HG02763 (cell line): ENCODE measurements around the gene SLC2A1.

Experiments used
- ATAC-seq: cut with Tn5 transposase; IDR thresholded peaks from one replicate; pipeline ENCODE4 v1.9.1; 2021; ENCODE audit warnings: mild to moderate bottlenecking, moderate library complexity; ENCODE audit not compliant: unreplicated experiment

SLC2A1 gene

DNA sequence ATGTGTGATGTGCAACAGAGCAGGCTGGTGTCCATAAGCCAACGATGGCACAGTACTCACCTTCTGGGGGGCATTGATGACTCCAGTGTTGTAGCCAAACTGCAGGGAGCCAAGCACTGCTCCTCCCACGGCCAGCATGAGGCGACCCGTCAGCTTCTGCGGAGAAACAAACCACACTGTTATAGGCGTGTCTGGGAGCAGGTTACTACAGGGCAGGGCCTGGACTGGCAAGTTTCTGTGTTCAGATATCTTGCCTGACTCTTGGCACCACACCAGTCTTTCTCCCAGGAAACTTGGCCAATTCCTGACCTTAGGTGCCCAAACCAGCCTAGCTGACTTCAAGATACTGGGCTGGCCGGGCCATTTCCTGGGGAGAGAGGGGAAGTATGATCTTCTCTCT lies 15.5 kb downstream of the SLC2A1 start:
- ATAC-seq: no peak

DNA sequence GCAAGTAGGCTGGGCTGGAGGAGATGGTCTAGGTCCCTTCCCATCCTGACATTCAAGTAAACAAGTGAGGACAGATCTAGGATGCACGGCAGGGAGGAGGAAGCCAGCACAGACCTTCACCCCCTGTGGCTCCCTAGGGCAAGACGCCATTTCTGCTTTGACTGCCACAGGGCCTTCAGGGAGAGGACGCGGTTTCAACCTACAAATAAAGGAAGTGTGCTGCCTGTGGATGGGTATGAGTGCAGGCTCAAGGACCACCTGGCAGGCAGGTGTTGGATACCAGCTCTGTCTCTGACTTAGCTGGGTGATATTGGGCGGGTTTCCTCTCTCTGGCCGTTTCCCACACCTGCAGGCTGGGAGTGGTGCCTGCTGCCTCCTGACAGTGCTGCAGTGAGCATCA lies 16.2 kb downstream of the SLC2A1 start:
- ATAC-seq: no peak

DNA sequence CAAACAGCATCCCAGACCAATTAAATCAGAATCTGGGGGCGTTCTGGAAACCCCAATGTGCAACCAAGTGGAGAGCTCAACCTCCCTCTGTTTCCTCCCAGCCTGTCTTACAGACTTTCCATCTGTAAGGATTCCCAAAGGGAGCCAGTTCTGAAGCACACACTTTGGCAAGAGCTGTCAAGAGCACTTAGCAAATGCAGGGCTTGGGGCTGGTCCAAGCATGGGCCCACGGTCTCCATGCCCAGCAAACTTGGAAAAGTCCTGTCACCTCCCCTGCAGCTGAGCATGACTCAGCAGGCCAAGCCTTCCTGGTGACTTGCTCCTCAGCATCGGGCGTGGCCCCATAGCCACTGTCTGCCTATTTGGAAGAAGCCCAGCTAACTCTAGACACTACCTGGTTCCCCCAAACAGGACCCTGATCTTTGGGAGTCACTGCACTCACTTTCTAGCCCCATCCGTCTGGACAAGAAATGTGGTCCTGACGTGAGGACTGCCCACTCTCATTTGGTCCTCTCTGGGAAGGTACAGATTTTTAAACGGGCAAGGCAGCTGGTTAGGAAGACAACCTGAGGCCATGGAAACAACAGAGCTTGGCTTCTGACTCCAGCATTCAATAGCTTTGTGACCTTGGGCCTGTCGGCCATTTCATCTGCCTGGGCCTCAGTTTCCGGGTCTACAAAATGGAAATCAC lies 16.9 kb downstream of the SLC2A1 start:
- ATAC-seq: no peak

DNA sequence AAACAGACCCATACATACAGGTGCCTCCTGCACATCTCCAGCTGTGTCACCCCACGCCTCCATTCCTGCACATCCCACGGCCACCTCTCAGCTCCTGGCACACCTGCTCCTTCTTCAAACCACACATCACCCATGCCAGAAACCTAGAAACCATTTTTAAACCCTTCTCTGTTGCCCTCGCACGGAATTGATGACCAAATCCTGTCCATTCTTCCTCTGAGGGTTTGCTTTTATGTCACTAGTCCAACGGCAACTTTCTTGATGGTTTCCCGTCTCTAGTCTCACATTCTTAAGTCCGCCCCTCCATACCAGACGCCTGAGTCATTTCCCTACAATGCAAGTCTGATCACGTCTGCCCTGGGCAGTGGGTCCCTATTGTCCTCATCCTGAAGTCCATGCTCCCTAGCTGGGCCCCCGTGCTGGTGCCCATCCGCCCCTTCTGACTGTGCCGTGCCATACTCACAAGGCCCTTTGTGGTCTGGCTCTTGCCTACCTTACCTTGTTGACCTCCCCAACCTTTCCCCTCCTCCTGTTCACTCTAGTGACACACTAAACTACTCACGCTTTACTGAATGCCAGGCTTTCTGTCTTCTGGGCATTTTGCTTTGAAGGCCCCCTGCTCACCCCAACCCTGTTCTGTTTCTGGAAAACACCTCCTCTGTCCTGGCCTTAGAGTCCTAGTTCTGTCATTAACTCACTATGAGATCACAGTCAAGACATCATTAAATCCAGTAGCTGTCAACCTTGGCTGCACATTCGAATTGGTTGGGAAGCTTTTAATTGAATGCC lies 17.6 kb downstream of the SLC2A1 start:
- ATAC-seq: no peak

DNA sequence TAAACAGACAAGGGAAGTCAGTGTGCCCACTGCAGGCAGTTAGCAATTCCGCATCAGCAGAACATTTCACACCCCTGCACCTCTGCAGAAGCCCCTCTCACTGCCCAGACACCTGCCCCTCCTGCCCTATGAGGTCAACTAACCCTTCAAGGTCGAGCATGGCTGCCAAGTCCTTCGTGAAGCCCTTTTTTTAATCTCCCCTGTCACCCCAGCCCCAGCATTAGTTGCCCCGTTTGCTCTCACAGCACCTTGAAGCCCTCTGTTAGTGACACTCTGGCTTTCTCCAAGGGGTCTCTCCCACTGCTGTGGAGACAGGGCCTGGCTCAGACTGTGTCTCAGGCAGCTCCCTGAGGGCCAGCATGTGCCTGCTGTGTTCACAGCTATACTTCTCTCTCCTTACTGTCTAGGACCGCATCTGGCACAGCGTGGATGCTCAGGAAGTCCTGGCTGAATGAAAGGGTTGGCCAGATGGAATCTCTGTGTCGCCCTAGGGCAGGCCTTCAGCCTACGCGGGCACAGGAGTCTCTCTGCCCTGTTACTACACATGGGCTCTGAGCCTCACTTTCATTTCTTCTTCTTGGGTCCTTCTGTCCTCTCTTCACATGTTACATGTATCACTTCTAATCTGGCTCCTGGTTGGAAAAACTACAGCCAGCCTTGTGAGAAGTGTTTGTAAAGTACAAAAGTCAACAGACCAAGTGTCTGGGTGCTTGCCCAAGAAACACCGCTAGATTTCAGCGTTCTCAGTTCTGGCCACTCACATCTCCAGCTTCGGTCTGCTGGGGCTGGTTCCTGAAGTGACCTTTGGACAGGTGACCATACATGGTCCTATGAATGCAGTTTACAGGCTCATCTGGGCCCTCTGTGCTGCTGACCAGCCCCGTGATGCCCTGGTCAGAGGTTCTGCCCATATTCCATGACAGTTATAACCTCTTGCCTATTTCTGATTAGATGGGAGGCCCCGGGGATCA lies 19.7 kb downstream of the SLC2A1 start:
- ATAC-seq: no peak

DNA sequence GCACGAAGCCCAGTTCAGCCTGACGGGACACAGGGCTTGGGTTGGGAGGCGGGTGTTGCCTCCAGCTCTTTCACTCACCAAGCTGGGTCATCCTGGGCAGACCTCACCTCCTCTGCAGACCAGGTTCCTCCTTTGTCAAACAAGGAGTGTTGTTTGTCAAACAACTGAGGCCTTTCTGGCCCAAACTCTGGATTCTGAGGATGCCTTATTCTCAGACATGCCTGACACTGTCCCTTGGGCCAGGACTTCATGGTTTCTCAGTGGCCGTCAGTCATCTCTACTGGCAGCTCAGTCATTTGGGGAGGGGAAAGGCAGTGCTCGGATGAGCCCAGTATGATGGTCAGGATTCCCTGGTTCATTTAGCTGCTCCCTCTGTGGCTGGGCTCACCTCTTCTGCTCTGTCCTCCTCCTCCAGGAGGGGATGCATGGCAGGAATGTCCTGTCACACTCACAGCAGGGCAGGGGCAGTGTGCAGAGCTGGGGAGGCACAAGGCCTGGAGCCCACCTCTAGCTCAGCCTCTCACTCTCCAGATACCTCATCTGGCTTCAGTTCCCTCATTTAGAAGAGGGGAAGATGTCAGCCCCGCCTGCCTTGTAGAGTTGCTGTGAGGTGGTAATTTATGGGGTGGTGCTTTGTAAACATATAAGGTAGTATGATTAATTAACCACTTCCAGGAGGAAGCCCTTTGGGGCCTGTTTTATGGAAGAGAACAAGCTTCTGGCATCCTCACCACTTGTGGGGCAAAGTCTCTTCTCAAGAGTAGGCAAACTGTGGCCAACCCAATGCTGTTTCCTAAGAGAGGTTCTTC lies 20.6 kb downstream of the SLC2A1 start:
- no peak for ATAC-seq

DNA sequence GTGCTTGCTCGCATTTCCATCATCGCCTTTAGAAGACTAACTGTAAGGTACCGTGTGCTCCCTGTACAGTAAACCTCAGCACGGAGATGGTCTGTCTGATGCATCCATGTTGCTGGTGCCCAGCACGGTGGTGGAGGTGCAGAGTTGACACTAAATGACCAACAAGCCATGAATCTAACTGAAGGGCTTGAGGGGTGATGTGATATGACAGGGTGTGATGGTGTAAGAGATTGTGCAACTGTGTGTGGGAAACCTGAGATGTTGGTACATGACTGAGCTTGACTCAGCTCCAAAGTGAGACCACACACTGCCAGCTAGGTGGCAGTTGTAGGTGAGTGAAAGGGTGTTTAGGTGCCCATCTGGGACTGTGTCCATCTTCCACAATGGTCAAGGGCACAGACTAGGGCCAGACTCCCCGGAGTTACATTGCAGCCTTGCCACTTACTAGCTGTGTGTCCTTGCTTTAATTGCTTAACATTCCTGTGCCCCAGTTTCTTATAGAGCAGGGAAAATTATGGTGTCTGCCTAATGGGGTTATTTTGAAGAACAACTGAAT lies 21.4 kb downstream of the SLC2A1 start:
- no peak for ATAC-seq

DNA sequence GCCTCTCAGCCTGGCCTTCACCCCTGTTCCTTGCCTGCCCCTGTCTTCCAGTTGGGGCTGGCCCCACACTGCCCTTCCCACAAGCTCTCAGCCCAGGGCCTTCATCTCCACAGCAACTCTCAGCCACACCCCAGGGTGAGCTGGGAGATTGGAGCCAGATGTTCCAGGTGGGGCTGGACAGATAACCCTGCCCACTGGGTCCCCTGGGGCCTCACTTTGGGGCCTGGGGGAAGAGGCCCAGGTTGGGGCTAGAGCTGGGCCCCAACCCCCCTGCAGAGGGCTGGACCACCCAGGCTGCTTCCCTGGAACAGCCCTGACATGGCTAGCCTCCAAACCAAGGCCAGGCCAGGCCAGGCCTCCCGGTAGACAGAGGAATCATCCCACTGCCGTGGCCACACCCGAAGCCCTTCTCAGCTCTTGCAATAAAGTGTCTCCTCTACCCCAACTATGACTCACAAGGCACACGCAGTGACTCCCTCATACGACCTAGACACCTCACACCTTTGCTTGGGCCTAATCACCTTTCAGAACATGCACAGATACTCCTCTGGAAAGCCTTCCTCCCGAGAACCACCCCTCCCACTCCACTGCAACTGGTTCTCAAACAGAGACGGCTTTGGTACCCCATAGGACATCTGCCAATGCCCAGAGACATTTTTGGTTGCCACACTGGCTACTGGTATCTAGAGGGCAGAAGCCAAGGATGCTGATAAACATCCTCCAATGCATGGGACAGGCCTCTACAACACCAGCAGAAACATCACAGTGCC lies 22.2 kb downstream of the SLC2A1 start:
- no peak for ATAC-seq

DNA sequence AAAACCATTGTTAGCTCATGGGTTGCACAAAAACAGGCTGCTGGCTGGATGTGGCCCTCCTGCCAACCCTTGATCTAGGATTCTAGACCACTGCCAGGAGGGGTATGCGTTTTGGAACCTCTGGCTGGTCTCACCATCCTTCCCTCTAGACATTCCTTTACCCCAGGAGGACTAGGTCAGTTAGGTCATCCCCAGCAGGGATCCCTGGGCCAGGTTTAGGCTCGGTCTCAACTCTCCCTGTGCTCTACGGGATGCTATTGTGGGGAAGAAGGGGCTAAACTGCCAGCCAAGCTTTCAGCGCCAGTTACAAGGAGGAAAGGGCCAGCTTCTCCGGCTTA lies 22.7 kb downstream of the SLC2A1 start:
- ATAC-seq: no peak

DNA sequence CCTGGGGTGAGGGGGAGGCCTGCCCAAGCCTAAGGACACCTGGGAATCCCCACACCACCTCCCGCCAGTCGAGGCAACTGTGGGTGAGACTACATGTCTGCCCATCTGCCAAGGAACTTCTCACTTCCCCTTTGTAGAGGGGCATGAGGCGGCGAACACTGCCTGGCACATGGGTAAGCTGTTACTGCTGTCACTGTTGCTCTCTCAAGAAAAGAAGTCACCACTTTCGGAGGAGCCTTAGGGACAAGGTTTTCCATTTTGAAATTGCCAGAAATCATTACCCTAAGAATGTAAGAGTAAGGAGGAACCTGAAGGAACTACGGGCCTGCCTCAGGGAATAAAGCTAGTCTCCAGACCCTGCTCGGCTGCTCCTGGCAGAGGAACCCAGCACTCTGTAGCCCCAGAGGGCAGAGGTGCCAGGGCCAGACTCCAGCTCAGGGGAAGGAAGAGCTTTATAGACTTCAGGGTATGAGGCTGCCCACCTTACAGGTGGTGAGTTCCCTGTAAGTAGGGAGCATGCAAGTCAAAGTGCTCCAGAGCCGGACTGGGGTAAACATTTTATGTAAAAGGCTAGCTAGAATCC lies 23.3 kb downstream of the SLC2A1 start:
- no peak for ATAC-seq

DNA sequence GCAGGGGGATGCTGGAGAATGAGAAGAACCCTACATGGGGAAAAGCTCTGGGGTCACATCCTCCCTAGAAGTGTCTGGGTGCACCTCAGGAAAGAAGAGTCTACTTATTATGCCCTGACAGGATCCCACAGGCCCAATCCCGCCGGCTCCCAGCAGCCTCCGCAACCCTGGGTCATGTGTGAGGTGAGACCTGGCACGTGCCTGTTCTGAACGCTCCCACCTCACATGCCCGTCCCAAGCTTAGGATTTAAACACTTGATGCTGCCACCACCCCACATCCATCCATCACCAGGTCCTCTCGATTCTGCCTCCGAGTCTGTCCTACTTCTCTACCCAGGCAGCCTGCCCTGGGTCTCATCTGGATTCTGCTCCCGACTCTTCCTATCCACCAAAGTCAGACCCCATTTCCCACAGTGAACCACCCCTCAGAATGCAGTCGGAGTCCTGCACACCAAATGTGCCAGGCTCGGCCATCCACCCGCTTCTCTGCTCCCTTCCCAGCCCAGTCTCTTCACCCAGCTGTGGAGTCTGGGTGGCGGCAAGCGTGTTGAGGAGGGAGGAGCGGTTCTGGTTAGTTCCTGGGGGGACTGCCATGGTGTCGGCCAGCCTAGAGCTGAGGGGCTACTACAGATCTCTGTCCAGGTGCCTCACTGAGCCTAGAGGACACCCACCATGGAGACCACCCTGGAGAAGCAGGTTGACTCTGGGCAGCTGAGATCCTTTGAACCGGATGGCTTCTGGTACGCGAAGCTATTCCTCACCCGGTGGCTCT lies 23.9 kb downstream of the SLC2A1 start:
- ATAC-seq: no peak

DNA sequence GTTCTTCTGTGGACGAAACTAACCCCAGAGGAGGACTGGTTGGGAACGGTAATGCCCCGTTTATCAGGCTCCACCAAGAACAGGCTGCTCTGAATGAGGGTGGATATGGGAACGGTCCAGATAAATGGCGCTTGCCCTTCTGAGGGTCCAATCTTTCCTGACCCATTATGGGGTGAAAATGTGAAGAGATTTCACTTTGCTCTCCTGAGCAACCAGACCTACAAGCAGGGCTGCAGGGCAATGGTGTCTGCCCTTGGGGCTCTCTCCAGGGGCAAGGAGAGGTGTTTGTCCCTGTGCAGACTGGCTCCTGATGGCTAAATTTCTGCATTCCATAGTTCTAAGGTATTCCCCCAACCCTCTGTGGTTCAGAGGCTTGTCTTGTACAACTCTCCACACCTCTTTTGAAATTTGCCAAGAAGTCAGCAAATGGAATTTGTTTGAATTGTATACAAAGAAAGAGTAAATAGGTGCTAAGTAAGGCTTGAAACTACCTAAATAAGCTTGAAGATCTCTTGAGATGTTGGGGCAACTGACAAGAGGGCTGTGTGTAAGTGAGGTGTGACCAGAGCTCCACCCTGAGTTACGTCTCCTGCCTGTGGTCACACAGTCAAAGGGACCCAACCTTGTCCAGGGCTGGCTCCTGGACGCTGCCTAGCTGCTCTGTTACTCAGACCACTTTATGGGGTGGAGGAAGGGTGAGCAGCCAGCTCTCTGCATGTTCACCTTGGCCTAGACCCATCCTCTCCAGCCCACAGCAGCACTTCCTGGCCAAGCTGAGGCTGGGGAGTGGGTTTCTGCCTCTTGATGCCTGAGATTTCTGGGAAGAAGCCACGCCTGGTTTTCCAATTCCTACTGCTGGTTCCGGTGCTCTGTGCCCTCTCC lies 24.8 kb downstream of the SLC2A1 start:
- ATAC-seq: no peak

DNA sequence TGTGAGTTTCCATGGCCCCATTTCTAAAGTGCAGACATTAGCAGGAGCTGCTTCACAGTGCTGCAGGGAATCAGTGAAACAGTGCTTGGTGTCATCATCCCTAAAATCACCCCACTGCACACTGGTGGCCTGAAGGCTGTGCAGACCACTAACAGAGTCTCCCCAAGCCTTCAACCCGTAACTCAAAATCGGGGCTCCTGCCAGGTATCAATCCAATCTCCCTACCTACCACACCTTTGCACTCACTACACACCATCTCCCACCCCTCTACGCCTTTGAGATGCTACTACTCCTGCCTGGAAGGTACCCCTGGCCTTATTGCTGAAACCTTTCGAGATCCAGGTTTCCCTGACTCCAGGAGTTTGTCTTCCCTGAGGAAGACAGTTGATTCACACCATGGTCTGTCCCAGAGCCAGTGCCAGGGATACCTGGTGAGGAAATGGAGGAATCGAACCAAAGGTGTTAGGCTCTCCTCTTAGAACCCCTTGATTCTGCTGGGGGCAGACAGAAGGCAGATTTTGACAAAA lies 25.5 kb downstream of the SLC2A1 start:
- no peak for ATAC-seq

DNA sequence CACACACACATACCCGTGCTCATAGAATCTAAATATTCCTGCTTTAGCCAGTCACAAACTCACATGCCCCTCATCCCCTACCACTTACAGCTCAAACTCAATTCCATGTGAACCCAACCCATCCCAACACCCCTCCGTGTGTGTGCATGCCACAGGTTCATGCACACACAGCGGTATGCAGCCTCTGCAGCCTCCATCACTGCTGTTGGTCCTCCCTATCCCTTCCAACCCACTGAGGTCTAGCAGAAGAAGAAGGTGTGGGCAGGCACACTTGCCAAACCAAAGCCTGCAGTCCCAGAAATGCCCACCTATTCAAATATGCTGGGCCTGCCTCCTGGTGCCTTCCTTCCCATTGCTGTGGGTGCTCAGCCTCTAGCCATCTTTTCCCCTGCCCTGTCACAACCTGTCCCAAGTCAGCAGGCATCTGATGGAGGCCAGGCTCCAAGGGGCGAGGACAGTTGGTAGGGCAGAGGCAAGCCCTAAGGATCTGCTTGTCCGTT lies 26.2 kb downstream of the SLC2A1 start:
- peak; percentile 2 for ATAC-seq

DNA sequence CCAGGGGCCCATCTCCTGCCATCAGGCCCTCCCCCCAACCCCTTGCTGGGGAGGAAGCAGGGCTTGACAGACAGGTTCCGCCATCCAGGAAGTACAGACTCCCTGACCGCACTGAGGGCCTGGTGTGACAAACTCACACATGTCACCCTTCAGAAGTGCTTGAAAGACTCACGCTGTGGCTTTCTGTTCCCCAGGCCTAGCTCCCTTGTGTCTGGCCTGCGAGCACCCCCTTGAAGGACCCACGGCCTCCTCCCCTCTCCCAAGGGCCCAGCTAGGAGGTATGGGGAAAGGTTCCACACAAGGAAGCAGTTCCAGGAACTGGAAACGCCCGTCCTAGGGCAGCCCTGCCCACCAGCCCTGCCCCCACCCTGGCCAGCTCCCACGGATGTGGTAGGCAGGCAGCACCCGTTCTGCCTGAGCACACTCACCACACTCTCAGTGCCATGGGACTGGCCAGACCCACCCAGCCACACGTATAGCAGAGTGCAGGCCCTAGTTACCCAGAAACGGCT lies 26.7 kb downstream of the SLC2A1 start:
- peak; percentile 55 for ATAC-seq

DNA sequence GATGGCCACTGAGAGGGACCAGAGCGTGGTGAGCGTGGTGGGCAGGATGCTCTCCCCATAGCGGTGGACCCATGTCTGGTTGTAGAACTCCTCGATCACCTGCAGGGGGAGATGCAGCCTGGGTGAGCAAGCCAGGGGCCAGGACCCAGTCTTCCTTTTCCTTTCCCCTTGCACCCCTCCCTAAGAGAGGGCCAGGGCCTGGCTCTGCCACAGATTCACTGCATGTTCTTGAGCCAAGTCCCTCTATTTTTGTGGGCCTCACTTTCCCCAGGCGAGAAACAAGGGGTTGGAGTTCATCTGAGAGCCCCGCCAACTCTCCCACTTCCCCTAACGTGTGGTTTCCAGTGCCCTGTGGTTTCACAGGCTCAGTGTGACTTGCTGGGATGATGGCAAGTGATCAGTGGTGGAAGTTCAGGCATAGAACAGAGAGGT lies 27.5 kb downstream of the SLC2A1 start:
- ATAC-seq: no peak
